ENCODE data around the gene GRHL1. TPM values are rescaled to one million over a fixed set of nuclear protein-coding genes. Genes with fewer than 3 reads are reported as not detected.

Gene GRHL1
- total RNA-seq, 1 donor from 2014 or later: 2.1 TPM

DNA sequence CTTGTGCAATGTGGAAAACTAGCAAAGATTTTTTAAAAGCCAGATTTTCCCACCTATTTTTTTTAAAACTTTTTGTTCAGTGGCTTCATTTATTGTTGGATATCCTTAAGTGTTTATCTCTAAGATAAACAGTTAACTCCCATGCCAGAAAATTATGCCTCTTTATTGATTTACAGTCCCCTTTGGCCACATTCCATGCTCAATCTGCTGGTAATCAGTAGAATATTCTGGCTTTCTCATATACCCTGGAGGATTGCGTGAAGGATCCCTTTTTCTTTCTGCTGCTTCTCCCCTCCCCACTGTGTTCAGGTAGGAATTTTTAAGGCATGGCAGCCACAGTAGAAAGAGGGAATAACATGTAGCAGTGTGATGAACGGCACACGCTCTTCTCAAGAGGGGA lies 2.6 kb downstream of the GRHL1 start:
- no peak for DNase-seq
- Mint-ChIP-seq H3K9me3 (no peaks in the 10 kb centered on the region), H3K27me3 (peaks cover 54% of the 10 kb centered on the region), H3K27ac (no peak overlapping the region), H3K4me3 (no peak overlapping the region), H3K4me1 (peaks cover 13% of the 10 kb centered on the region), H3K36me3 (ENCODE audit: low read depth) (no peaks in the 10 kb centered on the region)
- intact Hi-C loops (cut with micrococcal nuclease): loop anchor here (10.0 kb wide), 1 partner anchor 139 kb away; no protein-coding TSS in a partner anchor

DNA sequence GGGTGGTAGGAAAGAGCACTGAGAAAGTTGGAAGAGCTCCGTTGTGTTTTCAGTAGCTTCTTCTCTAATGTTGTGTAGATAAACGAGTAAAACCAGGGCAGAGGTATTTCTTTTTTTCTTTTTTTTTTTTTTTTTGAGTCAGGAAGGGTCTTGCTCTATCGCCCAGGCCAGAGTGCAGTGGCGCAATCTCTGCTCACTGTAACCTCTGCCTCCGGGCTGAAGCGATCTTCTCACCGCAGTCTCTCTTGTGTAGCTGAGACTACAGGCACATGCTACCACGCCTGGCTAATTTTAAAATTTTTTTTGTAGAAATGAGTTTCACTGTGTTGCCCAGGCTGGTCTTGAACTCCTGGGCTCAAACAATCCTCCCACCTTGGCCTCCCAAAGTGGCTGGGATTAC lies 6.6 kb downstream of the GRHL1 start:
- no peak overlapping the region for H3K27ac Mint-ChIP-seq
- no peaks in the 10 kb centered on the region for H3K36me3 Mint-ChIP-seq (ENCODE audit: low read depth)
- H3K4me3 Mint-ChIP-seq: no peak overlapping the region
- H3K27me3 Mint-ChIP-seq: peaks cover 47% of the 10 kb centered on the region
- intact Hi-C loops (cut with micrococcal nuclease): loop anchor here (10.0 kb wide), 1 partner anchor 143 kb away; no protein-coding TSS in a partner anchor
- no peaks in the 10 kb centered on the region for H3K9me3 Mint-ChIP-seq
- no peaks in the 10 kb centered on the region for H3K4me1 Mint-ChIP-seq
- no peak for DNase-seq

DNA sequence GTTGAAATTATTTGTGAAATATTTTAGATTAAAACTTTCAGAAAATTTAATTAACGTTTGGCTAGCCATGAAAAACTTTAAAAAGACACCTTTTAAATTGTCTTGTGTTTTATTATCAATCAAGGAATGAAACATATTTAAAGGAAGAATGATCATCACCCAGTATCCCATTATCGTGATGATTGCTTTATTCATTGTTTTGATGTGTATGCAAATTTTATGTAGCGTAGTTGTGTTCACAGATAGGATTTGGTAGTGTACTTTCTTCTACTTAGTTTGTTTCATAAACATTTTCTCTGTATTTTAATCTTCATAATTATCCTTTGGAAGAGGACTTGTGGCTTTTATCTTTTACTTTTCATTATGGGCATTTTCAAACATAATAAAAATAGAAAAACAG lies 7.8 kb downstream of the GRHL1 start:
- Mint-ChIP-seq H3K27ac (no peak overlapping the region), H3K9me3 (no peaks in the 10 kb centered on the region), H3K4me3 (no peak overlapping the region), H3K27me3 (peaks cover 35% of the 10 kb centered on the region), H3K36me3 (ENCODE audit: low read depth) (no peaks in the 10 kb centered on the region), H3K4me1 (no peaks in the 10 kb centered on the region)
- intact Hi-C loops (cut with micrococcal nuclease): loop anchor here (10.0 kb wide), 1 partner anchor 144 kb away; no protein-coding TSS in a partner anchor
- no peak for DNase-seq

DNA sequence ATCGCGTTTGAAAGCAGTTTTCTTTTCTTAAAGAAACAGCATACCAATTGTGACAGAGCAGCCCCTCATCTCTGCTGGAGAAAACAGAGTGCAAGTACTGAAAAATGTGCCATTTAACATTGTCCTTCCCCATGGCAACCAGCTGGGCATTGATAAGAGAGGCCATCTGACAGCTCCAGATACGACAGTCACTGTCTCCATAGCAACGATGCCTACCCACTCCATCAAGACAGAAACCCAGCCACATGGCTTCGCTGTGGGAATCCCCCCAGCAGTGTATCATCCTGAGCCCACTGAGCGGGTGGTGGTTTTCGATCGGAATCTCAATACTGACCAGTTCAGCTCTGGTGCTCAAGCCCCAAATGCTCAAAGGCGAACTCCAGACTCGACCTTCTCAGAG lies 9.5 kb downstream of the GRHL1 start:
- H3K27me3 Mint-ChIP-seq: peaks cover 23% of the 10 kb centered on the region
- H3K9me3 Mint-ChIP-seq: no peaks in the 10 kb centered on the region
- no peak overlapping the region for H3K4me3 Mint-ChIP-seq
- no peak overlapping the region for H3K27ac Mint-ChIP-seq
- no peak for DNase-seq
- H3K4me1 Mint-ChIP-seq: peaks cover 9% of the 10 kb centered on the region
- H3K36me3 Mint-ChIP-seq (ENCODE audit: low read depth): no peaks in the 10 kb centered on the region
- intact Hi-C loops (cut with micrococcal nuclease): no loop called here

DNA sequence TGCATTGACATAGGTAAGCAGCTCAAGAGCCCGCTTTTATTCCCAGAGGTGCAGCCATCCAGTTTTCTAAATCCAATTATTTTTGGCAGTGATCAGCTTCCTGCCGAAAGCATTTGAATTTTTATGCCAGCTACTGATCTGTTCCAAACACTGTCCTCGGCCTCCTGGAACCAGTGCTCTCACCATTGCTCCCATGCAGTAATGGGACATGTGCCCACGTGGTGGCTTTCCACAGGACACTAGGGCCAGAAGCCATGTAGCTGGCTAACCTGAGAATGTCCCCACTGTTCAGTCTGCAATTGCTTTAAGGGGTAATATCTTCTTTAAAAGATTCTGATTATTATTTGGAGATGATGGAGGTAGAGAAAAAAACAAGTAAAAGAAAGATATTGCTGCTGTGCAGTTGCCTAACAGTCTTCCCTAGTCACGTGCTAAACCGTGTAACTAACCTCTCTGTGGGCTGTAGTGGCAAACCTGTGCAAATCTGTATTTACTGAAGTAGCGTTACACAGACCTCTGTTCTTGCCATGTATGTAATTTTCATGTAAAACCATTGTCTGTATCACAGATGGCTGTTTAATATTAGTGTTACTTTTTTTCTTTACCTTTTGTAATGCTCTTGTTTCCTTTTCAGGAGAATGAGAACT lies 13.0 kb downstream of the GRHL1 start:
- H3K9me3 Mint-ChIP-seq: no peaks in the 10 kb centered on the region
- DNase-seq: no peak
- H3K36me3 Mint-ChIP-seq (ENCODE audit: low read depth): no peaks in the 10 kb centered on the region
- H3K4me3 Mint-ChIP-seq: no peak overlapping the region
- H3K4me1 Mint-ChIP-seq: peaks cover 11% of the 10 kb centered on the region
- H3K27ac Mint-ChIP-seq: no peak overlapping the region
- peaks cover 10% of the 10 kb centered on the region for H3K27me3 Mint-ChIP-seq
- intact Hi-C loops (cut with micrococcal nuclease): no loop called here

DNA sequence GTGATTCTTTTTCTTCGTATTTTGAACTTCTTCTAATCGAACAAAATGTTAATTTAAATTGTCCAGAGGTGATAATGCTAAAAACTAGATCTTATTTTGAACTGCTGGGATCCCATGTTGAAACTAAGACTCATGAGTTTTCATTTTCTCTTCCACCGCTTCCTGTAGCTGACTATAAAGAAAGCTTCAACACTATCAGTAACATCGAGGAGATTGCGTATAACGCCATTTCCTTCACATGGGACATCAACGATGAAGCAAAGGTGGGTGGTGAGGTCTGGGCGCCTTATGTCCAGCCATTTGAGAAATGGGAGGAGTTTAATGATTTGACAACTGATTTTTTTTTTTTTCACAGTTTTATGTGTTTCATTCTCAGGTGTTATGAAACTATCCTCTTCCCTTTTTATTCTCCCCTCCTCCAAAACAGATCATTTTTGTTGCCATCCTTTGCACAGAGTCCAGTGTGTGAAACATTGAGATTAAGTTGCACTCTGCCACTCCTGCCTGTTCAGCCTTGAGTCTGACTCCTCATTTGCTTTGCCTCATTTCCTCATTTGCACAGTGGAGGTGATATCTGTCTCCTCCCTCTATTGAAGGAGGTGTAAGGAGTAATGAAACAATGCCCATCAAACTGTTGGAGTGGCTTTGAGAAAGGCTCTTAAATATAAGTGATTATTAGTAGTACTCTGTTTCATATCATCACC lies 13.8 kb downstream of the GRHL1 start:
- intact Hi-C loops (cut with micrococcal nuclease): no loop called here
- no peaks in the 10 kb centered on the region for H3K36me3 Mint-ChIP-seq (ENCODE audit: low read depth)
- peaks cover 11% of the 10 kb centered on the region for H3K4me1 Mint-ChIP-seq
- no peaks in the 10 kb centered on the region for H3K9me3 Mint-ChIP-seq
- no peak overlapping the region for H3K27ac Mint-ChIP-seq
- DNase-seq: no peak
- H3K27me3 Mint-ChIP-seq: peaks cover 7% of the 10 kb centered on the region
- no peak overlapping the region for H3K4me3 Mint-ChIP-seq

DNA sequence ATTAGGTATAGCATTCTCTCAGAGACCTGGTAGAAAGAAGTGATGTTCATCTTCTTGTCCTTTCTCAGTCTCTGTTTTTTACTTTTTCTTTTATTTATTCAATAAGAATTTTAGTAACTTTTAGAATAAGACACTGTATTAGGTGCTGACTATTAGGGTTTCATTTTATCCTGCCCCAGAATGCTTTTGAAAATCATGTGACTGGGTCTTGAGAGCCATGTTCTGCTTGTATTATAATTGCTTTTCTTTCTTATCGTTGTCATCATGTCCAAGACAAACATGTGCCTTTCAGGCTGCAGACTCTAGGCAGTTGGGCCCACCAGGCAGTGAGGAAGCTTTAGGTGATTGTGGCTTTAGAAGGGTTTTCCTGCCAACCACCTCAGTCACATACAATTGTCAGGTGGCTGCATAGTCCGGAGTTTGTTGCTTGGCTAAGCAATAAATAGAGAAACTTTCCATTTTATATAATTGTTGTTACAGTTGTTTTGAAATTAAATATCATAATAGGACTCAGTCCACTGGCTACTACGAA lies 15.1 kb downstream of the GRHL1 start:
- no peak overlapping the region for H3K27ac Mint-ChIP-seq
- H3K27me3 Mint-ChIP-seq: peaks cover 7% of the 10 kb centered on the region

DNA sequence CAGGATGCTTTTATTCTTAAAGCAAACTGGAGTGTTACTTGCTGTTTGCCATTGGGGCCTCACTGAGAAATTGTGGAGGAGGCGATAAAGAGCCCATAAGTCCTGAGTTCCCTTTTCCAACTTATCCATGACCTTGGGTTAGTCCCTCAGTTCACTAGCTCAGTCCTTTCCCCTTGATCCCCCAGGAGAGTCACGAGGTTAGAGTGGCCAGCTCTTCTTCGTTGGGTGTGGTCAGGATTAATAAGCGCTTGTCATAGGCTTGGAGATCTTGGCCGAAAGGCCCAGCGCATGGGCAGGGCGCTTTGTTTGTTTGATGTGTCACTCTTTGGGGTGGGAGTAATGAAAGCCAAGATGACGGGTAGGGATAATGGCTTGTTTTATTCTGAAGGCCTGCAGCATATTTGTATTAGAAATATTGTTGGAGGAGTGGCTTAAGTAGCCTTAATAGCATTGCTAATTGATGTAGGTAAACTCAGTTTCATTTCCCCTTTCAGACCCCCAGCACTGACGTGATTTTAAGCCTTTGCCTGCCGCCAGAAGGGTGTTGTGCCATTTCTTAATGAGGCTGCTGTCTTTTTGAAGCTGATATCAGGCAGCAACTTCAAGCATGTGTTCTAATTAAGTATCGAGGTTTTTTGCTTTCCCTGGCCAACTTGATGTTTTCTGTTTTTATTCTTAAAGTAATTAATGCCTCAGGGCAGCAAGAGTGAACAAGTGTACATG lies 15.7 kb downstream of the GRHL1 start:
- no peaks in the 10 kb centered on the region for H3K36me3 Mint-ChIP-seq (ENCODE audit: low read depth)
- no peaks in the 10 kb centered on the region for H3K9me3 Mint-ChIP-seq
- no peak overlapping the region for H3K4me3 Mint-ChIP-seq
- intact Hi-C loops (cut with micrococcal nuclease): no loop called here
- DNase-seq: no peak
- peaks cover 14% of the 10 kb centered on the region for H3K4me1 Mint-ChIP-seq
- H3K27me3 Mint-ChIP-seq: peaks cover 3% of the 10 kb centered on the region
- H3K27ac Mint-ChIP-seq: no peak overlapping the region

More for the DNA sequence above, 15.1 kb downstream of the GRHL1 start:
- intact Hi-C loops (cut with micrococcal nuclease): no loop called here
- peaks cover 14% of the 10 kb centered on the region for H3K4me1 Mint-ChIP-seq
- H3K9me3 Mint-ChIP-seq: no peaks in the 10 kb centered on the region
- DNase-seq: no peak
- H3K4me3 Mint-ChIP-seq: no peak overlapping the region
- H3K36me3 Mint-ChIP-seq (ENCODE audit: low read depth): no peaks in the 10 kb centered on the region

DNA sequence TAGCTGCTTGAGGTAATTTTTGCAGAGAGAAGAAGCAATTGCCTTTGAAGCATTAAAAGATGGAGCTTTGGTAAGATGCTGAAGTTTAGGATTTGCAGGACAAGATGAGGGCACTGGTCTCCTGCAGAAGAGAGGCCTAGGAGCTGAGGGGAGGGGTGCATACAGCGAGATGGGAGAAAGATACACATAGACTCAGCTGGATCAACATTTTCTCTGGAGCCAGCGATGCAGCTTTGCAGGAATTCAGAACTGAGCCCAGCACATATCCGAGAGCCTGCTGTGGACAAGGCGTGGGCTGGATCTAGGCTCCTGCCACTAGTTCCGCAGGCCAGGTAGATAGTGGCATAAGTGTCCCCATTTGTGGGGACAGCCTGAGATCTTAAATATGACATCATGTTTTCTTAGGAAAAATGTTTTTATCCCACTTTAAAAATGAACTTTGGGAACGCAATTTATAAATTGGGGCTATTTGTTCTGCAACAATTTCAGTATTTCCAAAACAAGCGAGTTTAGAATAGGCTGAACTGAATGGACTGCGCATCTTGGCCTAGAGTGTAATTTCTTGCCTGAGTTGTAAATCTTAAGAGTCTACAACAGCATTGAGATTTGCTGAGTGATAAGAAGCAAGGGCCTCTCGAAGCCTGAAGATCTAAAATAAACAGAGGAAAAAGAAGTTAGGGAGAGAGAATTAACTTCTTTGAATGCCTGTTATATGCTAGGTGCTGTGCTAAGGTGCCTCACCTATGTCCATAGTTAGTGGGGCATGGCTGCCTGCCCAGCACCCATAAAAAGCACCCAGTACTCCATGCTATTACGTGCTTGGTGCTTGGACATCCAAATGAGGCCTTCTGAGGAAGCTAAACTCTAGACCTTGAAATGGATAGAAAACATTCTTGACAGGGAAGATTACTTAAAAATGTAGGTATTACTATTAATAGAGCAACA lies 17.3 kb downstream of the GRHL1 start:
- Mint-ChIP-seq H3K4me1 (peaks cover 24% of the 10 kb centered on the region), H3K36me3 (ENCODE audit: low read depth) (no peaks in the 10 kb centered on the region), H3K27ac (no peak overlapping the region), H3K4me3 (no peak overlapping the region), H3K9me3 (no peaks in the 10 kb centered on the region), H3K27me3 (no peaks in the 10 kb centered on the region)
- intact Hi-C loops (cut with micrococcal nuclease): no loop called here
- no peak for DNase-seq

DNA sequence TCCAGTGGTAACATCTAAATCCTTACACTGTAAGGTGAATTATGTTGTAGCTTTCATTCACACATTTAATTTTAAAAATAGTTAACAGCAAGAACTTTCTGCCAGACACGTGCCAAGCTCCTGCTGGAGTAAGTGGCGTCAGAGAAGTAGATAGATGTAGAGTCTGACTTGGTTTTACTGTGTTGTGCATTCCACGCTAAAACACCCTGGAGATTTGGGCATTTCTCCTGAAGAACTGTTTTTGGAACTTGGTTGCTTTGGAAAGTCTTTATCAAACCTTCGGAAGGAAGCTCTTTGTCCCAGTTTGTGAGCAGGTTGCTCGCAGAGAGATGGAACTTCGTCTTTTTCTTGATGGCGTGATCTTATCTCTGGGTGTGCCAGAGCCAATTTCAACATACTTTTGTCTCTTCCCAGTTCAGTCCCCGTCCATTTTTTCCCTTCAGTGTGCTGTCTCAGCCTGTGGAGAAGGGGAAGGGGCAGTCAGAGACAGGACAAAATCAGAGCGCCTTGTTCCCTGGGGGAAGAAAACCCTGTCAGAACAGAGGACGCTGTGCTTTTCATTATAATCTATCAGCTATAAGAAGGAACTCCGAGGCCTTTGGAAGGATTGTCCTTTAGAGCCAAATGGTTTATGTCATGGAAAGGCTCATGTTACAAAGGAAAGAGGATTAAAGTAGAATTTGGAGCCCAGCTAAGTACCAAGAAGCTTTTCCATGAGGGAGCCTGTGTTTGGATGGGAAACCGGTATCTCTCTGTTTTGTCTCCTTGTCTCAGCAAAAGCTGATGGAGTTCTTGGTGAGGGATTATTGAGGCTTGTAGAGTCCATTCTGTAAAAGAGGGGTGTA lies 18.9 kb downstream of the GRHL1 start:
- no peaks in the 10 kb centered on the region for H3K36me3 Mint-ChIP-seq (ENCODE audit: low read depth)

DNA sequence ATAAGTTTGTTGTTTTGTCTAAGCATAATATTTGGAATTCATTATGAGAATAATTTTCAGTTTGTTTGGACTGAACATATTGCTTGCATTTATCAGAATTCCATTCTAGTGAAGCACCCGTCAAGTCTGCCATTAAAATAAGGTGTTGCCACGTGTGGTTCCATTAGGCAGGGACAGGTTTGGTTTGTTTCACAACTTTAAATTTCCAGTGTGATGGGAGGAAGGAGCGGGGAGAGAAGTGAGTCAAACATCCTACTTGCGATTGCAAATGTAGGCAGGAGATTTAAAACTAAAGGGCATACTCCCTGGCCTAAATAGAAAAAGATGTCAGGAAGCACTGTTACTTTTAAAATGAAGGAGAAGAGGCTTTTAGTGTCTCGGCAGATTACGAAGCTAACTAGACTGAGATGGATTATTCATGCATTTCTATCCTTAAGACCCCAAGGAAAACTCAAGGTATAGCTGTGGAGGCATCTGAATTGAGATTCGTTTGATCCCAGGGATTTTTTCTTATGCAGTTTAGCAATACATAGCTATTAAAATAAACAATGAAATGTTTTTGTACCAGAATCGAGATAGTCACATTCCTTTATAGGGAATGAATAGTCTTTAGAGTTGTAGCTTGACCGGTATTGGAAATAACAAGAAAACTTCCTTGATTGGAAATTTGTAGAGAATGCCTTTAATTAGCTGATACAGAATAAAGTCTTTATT lies 19.8 kb downstream of the GRHL1 start:
- intact Hi-C loops (cut with micrococcal nuclease): no loop called here
- Mint-ChIP-seq H3K36me3 (ENCODE audit: low read depth) (no peaks in the 10 kb centered on the region), H3K9me3 (no peaks in the 10 kb centered on the region), H3K27ac (no peak overlapping the region), H3K4me1 (peaks cover 34% of the 10 kb centered on the region), H3K27me3 (no peaks in the 10 kb centered on the region), H3K4me3 (no peak overlapping the region)
- no peak for DNase-seq

More for the DNA sequence above, 18.9 kb downstream of the GRHL1 start:
- no peak for DNase-seq
- H3K4me3 Mint-ChIP-seq: no peak overlapping the region
- no peaks in the 10 kb centered on the region for H3K9me3 Mint-ChIP-seq
- intact Hi-C loops (cut with micrococcal nuclease): no loop called here
- H3K27ac Mint-ChIP-seq: no peak overlapping the region
- H3K27me3 Mint-ChIP-seq: no peaks in the 10 kb centered on the region
- peaks cover 29% of the 10 kb centered on the region for H3K4me1 Mint-ChIP-seq

DNA sequence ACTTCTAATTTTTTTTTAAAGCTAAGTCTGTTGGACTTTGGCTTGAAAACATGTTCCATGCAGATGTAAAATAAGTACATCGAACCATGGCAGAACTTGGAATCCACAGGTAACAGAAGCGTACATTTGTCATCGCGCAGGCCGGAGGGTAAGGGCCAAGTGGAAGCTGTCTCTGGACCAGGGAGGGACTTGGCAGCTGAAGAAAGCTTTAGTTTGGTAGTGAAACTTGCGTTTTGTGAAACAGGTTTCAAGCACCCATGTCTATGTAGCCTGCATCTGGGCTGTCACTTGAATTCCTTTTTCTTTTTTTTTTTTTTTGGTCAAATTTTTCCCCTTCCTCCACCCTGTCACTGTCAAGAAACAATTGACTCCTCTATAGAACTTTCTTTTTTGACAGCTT lies 20.4 kb downstream of the GRHL1 start:
- intact Hi-C loops (cut with micrococcal nuclease): no loop called here
- no peak for DNase-seq
- H3K4me3 Mint-ChIP-seq: no peak overlapping the region
- H3K9me3 Mint-ChIP-seq: no peaks in the 10 kb centered on the region
- H3K4me1 Mint-ChIP-seq: peaks cover 38% of the 10 kb centered on the region
- no peaks in the 10 kb centered on the region for H3K36me3 Mint-ChIP-seq (ENCODE audit: low read depth)
- no peak overlapping the region for H3K27ac Mint-ChIP-seq
- H3K27me3 Mint-ChIP-seq: no peaks in the 10 kb centered on the region

Measured in activated CD4-positive, alpha-beta T cell treated with anti-CD3 and anti-CD28 coated beads, Interleukin-2, amount 10 ng/mL, durations not matched to agents 24 days and 14 days (primary cell).